Measurements from ENCODE around the gene FERMT1. TPM values are rescaled to one million over a fixed set of nuclear protein-coding genes. Genes with fewer than 3 reads are reported as not detected.

FERMT1 gene
- total RNA-seq, 2 experiments from 2014 or later = not detected

- Histone ChIP-seq H3K4me2 (ENCODE audit: low read length) (no peak overlapping the region), H4K20me1 (ENCODE audit: insufficient read depth, low read length) (no peaks in the 10 kb centered on the region), H3K4me3 (ENCODE audit: low read depth, low read length, poor library complexity, severe bottlenecking) (no peak overlapping the region), H3K9me2 (ENCODE audit: insufficient read depth, low read length) (no peaks in the 10 kb centered on the region), H3K27ac (ENCODE audit: low read depth, low read length, poor library complexity, severe bottlenecking) (no peak overlapping the region), H3K9me3 (ENCODE audit: low read length) (no peaks in the 10 kb centered on the region), H3K36me3 (ENCODE audit: insufficient read depth, low read length) (no peaks in the 10 kb centered on the region), H3K79me2 (ENCODE audit: insufficient read depth, low read depth, low read length) (no peaks in the 10 kb centered on the region), H3K4me1 (ENCODE audit: insufficient read depth, low read length, poor library complexity, severe bottlenecking) (no peaks in the 10 kb centered on the region), H2AFZ (ENCODE audit: low read length) (no peak overlapping the region)
- no TSS peak for BruUV-seq (replicated peaks)
- DNase-seq (ENCODE audit: low spot score) = no peak
- TF ChIP-seq EZH2phosphoT487 (IDR thresholded peaks at IDR 0.05; ENCODE audit: borderline replicate concordance, low read depth, low read length) = no peak
- ChIA-PET CTCF (ENCODE audit: unreplicated experiment) (no interaction called here), POLR2A (no interaction called here)
- intact Hi-C loops (cut with micrococcal nuclease; ENCODE audit: unreplicated experiment) = no loop called here
Observed at GRCh38 chr20:6051505-6051904, 71.3 kb downstream of the FERMT1 start.

- CTCF ChIA-PET (ENCODE audit: unreplicated experiment) = no interaction called here
- Histone ChIP-seq H3K9me3 (ENCODE audit: low read length) (no peaks in the 10 kb centered on the region), H3K27ac (ENCODE audit: low read depth, low read length, poor library complexity, severe bottlenecking) (no peak overlapping the region), H3K4me1 (ENCODE audit: insufficient read depth, low read length, poor library complexity, severe bottlenecking) (no peaks in the 10 kb centered on the region), H4K20me1 (ENCODE audit: insufficient read depth, low read length) (no peaks in the 10 kb centered on the region), H2AFZ (ENCODE audit: low read length) (no peak overlapping the region), H3K9me2 (ENCODE audit: insufficient read depth, low read length) (no peaks in the 10 kb centered on the region), H3K36me3 (ENCODE audit: insufficient read depth, low read length) (no peaks in the 10 kb centered on the region), H3K4me3 (ENCODE audit: low read depth, low read length, poor library complexity, severe bottlenecking) (no peak overlapping the region), H3K79me2 (ENCODE audit: insufficient read depth, low read depth, low read length) (no peaks in the 10 kb centered on the region), H3K4me2 (ENCODE audit: low read length) (no peak overlapping the region)
- intact Hi-C loops (cut with micrococcal nuclease; ENCODE audit: unreplicated experiment) = no loop called here
- POLR2A ChIA-PET = no interaction called here
- DNase-seq (ENCODE audit: low spot score) = no peak
- BruUV-seq (replicated peaks) = no TSS peak
- TF ChIP-seq CTCF (conservative IDR thresholded peaks at IDR 0.05; ENCODE audit: low read length) (no peak), EZH2phosphoT487 (IDR thresholded peaks at IDR 0.05; ENCODE audit: borderline replicate concordance, low read depth, low read length) (no peak)
Observed at GRCh38 chr20:6048391-6048790, 74.4 kb downstream of the FERMT1 start.

GRCh38 chr20:6046432-6046831 is 76.4 kb downstream of the FERMT1 start:
- CTCF ChIA-PET (ENCODE audit: unreplicated experiment) = no interaction called here

More at GRCh38 chr20:6046432-6046831, 76.4 kb downstream of the FERMT1 start:
- DNase-seq (ENCODE audit: low spot score) = no peak
- H3K4me1 ChIP-seq (ENCODE audit: insufficient read depth, low read length, poor library complexity, severe bottlenecking) = no peaks in the 10 kb centered on the region
- H3K9me3 ChIP-seq (ENCODE audit: low read length) = no peaks in the 10 kb centered on the region
- POLR2A ChIA-PET = interaction anchor here (0.7 kb wide), 1 partner anchor 42 kb away, joined by 3 read pairs; no protein-coding TSS in a partner anchor
- H3K36me3 ChIP-seq (ENCODE audit: insufficient read depth, low read length) = 0 out of 2 replicates have a peak, but pooled peaks cover 9% of the 10 kb centered on the region
- H3K4me3 ChIP-seq (ENCODE audit: low read depth, low read length, poor library complexity, severe bottlenecking) = no peak overlapping the region
- H2AFZ ChIP-seq (ENCODE audit: low read length) = no peak overlapping the region
- H3K9me2 ChIP-seq (ENCODE audit: insufficient read depth, low read length) = no peaks in the 10 kb centered on the region
- intact Hi-C loops (cut with micrococcal nuclease; ENCODE audit: unreplicated experiment) = no loop called here
- H4K20me1 ChIP-seq (ENCODE audit: insufficient read depth, low read length) = no peaks in the 10 kb centered on the region
- no peaks in the 10 kb centered on the region for H3K79me2 ChIP-seq (ENCODE audit: insufficient read depth, low read depth, low read length)
- TF ChIP-seq CTCF (conservative IDR thresholded peaks at IDR 0.05; ENCODE audit: low read length) (no peak), EZH2phosphoT487 (IDR thresholded peaks at IDR 0.05; ENCODE audit: borderline replicate concordance, low read depth, low read length) (no peak)
- H3K4me2 ChIP-seq (ENCODE audit: low read length) = no peak overlapping the region
- H3K27ac ChIP-seq (ENCODE audit: low read depth, low read length, poor library complexity, severe bottlenecking) = no peak overlapping the region
- no TSS peak for BruUV-seq (replicated peaks)
